GM21360 (cell line): Measurements from ENCODE around the gene NR0B2.
"Not testable (repeated sequence)": the region's sequence is repeated elsewhere in the genome, so short reads cannot be mapped to it uniquely, and the experiment has no call there.

Source experiments
- ATAC-seq: cut with Tn5 transposase; IDR thresholded peaks from one replicate; pipeline ENCODE4 v1.9.1; 2021; ENCODE audit warnings: mild to moderate bottlenecking, moderate library complexity; ENCODE audit not compliant: unreplicated experiment

Gene NR0B2, protein sequence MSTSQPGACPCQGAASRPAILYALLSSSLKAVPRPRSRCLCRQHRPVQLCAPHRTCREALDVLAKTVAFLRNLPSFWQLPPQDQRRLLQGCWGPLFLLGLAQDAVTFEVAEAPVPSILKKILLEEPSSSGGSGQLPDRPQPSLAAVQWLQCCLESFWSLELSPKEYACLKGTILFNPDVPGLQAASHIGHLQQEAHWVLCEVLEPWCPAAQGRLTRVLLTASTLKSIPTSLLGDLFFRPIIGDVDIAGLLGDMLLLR

DNA sequence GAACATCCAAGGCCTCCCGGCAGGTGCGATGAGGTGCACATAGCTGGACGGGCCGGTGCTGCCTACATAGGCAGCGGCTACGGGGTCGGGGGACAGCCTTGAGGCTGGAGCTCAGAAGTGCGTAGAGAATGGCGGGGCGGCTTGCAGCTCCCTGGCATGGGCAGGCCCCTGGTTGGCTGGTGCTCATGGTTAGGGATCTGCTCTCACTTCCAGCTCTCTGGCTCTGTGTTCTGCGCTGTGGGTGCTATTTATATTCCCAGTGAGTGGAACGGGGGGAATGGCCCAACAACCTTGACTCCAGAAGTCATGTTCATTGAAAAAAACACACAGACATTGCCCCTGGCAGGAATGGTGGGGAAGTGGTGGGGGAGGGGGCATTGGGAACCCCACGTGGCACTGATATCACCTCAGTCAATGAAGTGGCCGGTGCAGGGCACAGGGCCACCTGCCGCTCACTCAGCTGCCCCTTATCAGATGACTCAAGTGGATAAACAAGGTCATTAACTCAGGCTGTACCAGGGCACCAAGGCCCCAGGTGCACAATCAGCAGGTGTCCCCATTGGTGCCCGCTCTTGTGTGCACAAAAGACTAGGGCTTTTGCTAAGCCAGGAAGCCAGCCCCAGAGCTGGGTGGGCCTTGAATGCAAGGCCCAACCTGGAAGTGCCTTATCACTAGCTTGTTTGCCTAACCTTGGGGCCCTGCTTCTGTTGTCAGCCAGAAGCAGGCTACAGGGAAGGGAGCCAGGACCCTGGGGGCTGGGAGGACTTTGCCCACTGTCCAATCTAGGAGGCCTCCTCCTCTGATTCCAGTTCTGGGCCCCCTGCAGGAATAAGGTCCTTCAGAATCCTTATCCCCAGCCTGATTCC, at the start of gene NR0B2:
Gene NR0B2, minus strand, starts transcription at position 222 of the 866 bp plus-strand sequence. Its CDS starts 35 bp downstream, at position 187.
- ATAC-seq = no peak

DNA sequence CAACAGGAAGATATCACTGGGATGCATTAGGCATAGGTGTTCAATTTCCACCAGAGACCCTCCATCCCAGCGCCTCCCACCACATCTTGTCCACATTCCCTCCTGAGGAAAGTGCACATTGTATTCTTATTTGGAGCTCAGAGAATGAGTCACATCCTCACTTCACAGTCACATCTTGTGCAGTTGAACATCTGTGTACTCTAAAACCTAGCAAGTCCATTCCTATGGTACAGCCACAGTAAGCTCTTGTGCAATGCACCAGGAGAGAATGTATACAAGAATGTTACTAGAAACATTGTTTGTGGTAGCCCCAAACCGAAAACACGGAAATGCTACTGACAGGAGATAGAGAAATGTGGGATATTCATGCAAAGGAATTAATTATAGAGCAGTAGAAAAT, 48.1 kb upstream of the NR0B2 start:
- ATAC-seq = no peak

DNA sequence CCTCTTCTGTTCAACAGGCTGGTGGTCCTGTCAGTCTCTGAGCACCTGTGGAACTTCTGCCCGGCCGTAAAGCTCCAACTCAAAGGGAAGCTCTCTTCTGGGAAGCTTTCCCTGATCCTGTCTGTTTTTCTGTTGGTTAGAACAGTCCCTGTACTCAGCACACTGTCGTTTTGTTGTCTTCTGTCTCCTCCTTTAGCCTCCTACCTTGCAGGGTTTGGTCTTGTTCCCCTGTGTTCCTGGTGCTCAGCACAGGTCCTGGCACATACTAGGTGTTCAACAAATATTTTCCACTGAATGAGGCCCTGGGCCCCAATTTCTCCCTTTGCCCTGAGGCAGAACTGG, 46.8 kb upstream of the NR0B2 start:
- no peak for ATAC-seq

DNA sequence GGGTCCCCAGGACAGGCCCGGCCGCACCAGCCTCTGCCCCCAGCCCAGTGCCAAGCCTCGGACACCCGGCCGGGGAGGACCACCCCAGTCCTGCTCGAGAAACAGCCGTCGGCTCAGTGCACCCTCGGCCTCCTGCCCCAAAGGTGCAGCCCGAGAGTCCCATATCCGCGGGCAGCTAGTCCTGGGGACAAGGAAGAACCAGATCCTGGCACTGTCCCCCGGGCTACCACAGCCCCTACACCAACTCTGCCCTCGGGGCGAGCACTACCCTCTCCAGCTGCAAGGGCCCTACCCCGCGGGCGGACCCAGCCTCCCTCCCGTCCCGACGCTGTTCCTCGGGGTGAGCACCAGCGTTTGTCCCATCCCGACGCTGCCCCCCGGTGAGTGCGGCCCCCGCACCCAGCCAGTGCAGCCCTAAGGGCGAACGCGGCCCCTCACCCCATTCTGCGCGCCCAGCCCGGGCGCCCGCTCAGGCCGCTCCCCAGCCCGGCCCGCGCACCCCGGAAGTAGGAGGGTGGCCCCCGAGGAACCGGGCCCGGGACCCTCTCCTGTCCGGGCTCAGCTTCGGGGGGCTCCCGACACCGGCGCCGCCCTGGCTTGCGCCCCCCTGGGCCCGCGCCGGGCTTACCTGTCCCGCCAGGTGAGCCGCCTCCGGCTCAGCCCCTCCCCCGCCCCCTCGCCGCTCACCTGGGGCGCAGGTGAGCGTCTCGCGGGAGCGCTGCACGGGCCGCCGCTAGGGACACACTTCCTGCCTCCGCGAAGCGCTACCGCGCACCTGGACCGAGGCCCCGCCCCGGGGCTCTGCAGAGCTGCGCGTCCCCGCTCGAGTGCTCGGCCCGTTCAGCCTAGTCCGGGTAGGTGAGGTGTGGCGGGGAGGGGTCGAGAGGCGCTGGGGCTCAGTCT, 46.2 kb upstream of the NR0B2 start, which contains the start of gene KDF1:
Gene KDF1, minus strand, starts transcription at position 747 of the 903 bp plus-strand sequence. CDS start 8,088 bp downstream, outside the sequence.
- ATAC-seq = no peak

DNA sequence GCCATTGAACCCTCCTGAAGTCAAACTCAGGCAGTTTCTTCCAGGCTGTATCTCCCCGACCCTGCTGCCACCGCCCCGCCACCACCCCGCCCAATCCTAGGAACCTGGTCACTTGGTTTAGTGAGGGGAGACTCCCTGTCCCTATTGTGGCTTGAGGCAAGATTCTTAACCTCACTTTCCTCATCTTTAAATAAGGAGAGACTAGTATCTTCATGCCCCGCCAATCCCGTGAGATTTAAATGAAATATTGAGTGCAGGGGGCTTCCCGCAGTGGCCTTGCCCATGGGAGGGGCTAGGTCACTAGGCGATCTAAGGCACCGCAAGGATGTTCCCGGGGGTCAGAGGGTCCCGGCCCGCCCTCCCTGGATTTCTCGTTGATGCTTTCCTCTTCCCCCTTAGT, 45.5 kb upstream of the NR0B2 start:
- no peak for ATAC-seq

DNA sequence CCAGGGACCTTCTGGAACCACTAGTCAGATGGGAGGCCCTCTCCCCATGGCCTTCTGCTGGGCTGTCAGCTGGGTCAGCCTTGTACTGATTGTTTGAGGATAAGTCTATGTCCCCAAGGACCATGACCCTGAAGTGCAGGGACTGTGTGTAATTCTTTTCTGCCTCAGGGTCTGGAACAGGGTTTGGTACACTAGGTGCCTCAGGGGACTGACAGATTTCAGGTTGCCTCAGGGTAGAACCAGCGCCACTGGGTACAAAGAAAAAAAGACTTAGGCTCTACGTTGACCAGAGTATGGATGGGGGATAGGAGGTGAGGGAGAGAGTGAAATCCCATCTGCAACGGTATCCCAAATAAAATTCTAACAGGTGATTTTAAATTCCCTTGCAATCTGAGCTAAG, 43.5 kb upstream of the NR0B2 start:
- no peak for ATAC-seq

DNA sequence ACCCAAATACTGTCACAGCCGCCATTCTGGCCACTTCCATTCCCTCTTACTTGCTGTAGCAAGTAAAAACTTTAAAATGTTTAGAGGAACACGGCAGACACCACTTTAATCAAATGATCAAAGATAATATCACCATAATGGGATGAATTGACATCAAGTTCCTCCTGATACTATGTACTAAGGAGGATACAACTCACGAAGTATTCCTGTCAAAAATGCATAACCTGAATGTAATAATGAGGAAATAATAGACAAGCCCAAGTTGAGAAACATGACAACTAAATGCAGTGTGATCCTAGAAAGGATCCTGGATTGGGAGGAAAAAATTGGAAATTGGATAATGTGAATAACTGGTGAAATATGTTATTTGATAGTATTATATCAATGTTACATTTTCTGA, 42.5 kb upstream of the NR0B2 start:
- ATAC-seq = no peak

DNA sequence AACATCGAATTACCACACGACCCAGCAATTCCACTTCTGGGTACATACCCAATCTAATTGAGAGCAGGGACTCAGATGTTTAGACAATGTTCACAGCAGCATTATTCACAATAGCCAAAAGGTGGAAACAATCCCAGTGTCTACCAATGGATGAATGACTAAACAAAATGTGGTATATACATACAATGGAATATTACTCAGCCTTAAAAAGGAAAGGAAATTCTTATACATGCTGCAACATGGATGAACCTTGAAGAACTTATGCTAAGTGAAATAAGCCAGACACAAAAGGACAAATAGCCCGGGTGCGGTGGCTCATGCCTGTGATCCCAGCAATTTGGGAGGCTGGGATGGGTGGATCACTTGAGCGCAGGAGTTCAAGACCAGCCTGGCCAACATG, 39.6 kb upstream of the NR0B2 start:
- no peak for ATAC-seq

DNA sequence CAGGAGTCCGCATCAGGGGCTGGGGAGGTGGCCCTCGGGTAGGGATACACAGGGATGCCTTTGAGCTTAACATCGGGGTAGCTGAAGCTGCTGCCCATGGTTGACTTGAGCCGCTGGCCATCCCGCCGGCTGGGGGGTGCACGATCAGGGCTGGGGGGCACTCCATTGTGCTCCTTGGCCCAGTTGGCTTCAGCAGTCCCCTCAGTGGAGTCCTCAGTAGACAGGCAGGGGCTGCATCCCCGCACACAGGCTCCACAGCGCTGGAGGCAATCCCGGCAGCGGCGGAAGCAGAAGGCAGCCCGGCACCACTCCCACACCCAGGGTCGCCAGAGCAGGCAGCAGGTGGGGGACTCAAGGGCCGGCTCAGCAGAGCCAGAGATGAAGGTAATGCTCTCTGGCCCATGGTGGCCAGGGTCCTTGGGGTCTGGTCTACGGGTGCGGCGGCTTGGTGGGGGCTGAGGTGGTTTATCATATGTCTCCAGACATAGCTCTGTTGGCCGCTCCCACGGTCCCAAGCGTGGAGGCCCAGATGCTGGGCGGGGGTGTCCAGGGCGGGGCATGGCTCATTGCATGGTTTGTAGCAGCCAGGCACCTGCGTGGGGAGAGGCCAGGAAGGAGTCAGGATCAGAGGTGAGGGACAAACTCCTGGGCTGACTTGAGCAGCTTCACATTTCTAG, 38.2 kb upstream of the NR0B2 start:
- ATAC-seq = no peak

DNA sequence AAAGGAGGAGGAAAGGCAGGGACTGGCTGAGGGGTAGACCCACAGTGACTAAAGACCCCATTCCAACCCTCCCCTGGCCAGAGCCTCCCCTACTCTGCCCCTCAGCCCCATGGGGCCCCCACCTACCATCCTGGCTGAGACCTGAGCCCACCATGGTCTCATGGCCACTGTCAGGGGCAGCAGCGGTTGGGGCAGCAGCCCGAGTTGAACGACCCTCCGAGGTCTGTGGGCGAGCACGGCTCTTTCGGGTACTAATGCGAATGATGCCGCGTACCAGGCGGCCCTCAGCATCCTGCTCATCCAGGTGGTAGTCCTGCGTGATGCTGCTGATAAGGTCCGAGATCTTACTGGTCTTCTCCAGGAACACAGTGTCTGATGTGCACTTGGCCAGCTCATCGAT, 37.4 kb upstream of the NR0B2 start:
- no peak for ATAC-seq

DNA sequence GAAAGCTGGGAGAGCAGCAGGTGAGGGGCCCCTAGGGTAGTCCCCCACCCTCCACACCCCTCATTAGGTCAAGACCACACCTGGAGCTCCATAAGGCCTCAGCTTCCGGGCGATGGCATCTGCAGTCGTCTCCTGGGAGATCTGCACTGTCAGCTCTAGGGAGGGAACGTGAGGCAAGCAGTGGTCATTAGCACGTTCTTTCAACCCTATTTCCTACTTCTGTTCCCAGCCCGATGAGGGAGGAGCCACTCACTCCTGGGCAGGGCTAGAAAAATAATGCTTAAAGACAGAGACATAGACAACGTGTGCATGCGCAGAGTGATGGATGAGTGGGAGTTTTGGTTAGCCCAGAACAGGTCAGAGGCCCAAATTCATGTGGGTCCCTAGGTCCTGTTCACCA, 36.8 kb upstream of the NR0B2 start:
- no peak for ATAC-seq

DNA sequence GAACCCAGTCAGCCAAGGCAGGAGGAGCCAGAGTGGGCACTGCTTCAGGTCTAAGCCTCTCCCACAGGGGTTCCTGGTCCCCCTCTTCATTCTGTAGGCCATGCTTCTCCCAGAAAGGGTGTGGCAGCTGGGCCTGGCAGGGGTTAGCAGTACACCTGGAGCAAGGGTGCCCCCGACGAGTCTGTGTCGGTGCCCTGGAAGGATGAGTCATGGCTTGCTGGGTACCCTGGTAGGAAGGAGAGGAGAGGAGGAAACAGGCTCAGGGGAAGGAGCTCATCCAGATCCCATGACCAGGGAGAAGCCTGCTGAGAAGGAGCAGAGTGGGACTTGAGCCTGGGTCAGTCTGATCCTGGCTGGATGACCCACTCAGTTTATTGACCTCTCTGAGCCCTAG, 36.1 kb upstream of the NR0B2 start:
- no peak for ATAC-seq

DNA sequence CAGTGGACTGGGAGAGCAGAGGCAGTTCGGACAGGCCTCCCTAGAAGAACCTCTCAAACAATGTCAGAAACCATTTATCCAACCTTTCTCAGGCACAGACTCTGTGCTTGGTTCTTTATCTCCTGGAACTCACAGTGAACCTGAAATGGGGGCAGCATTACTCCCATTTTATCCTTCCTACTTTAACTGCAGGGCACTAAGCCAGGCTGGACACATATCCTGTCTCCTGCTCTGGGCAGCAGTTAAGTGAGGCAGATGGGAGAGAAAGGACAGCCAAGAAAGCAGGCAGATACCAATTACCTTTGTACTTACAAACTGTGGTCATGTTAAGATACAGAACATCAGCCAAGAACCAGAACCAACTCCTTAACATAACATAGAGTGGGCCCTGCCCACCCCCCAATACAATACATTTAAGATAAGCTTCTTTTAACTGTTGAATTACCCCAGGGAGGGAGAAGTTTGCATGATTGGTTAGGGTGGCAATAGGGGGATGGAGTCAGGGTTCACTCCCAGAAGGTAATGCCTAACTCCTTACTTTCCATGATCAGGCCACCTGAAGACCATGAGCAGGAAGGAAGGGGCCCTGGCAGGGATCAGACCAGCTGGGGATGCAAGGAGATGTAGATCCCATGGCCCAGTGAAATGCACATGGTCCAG, 35.6 kb upstream of the NR0B2 start:
- no peak for ATAC-seq

DNA sequence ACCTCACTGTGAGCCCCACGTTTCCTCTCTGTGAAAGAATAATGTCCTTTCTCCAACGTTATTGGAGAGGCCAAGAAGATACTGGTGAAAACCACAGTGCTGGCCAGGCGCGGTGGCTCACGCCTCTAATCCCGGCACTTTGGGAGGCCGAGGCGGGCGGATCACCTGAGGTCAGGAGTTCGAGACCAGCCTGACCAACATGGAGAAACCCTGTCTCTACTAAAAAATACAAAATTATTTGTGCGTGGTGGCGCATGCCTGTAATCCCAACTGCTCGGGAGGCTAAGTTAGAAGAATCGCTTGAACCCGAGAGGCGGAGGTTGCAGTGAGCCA, 34.9 kb upstream of the NR0B2 start:
- not testable (repeated sequence) for ATAC-seq

DNA sequence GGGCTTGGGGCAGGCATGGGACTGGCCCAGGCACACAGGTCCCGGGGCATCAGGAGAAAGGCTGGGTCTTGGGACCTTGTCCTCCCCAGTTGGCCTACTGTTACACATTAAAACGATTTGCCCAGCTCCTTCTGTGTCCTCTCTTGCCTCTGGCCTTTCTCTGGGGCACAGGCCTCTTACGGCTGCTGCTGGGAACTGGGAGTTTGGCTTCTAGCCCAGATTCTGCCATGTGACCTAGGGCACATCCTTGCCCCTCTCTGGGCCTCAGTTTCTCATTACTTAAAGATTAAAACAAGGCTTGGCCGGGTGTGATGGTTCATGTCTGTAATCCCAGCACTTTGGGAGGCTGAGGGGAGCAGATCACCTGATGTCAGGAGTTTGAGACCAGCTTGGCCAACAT, 32.5 kb upstream of the NR0B2 start:
- no peak for ATAC-seq

DNA sequence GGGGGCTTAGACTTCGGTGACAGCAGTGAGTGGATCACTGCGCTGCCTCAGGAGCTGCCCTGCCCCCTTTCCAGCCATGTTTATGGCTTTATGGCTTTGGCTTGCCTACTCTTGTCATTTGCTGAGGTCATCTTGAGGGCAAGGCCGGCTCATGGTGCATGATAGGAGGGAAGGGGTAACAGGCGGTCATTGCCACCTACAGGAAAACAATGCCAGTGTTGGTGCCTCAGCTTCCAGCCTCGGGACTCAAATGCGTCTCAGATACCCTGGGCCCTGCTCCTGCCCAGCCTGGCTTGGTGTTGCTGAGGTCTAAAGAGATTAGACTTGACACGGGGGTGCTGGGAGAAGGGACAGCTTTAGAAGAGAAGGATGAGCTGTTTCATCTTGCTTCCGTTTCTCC, 32.0 kb upstream of the NR0B2 start:
- no peak for ATAC-seq

DNA sequence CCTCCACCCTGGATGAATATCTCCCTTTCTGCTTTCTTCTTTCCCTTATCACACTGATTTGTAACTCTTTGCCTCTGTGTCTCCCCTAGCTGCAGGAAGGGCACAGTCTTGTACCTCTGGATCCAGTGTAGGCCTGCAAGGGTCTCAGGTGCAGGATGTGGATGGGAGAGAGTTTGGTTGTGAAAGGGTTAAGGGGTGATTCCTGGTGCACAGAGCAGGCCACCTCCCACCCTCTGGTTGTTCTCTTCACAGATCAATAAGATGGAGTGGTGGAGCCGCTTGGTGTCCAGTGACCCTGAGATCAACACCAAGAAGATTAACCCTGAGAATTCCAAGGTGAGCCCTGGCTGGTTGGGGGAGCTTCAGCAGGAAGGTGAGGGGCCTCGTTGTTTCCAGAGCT, 31.4 kb upstream of the NR0B2 start:
- ATAC-seq = no peak

DNA sequence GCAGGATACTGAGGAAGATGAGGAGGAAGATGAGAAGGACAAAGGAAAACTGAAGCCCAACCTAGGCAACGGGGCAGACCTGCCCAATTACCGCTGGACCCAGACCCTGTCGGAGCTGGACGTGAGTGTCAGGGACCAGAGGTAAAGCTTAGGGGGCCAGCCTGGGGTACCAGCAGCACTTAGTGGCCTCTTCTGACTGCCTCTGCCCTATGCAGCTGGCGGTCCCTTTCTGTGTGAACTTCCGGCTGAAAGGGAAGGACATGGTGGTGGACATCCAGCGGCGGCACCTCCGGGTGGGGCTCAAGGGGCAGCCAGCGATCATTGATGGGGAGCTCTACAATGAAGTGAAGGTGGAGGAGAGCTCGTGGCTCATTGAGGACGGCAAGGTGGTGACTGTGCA, 28.9 kb upstream of the NR0B2 start:
- ATAC-seq = no peak

DNA sequence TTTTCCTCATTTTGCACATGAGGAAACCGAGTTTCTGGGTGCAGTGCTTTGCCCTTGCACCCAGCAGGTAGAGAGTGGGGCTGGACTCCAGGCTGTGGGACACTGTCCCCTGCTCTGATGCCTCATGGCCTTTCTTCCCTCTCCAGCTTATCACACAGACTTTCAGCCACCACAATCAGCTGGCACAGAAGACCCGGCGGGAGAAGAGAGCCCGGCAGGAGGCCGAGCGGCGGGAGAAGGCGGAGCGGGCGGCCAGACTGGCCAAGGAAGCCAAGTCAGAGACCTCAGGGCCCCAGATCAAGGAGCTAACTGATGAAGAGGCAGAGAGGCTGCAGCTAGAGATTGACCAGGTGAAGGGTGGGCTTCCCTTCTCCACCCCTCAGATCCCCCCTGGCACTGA, 27.5 kb upstream of the NR0B2 start:
- no peak for ATAC-seq

DNA sequence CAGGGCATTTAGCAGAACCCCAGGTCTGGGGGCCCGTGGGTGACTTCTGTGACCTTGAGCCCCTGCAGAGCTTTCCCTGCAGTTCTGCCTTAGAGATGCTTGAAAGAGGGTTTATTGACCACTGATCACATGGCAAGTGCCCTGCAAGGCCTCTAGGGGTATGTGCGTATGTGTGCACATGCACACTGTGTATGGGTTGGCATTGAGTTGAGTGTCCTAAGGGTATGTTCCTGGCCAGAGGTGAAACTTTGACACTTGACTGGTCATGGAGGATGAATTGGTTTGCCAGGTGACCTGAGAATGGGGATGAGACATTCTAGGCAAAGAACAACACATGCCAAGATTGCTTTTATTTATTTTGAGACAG, 24.9 kb upstream of the NR0B2 start:
- ATAC-seq = no peak
